Measurements from ENCODE around the gene SF3B4.

DNA sequence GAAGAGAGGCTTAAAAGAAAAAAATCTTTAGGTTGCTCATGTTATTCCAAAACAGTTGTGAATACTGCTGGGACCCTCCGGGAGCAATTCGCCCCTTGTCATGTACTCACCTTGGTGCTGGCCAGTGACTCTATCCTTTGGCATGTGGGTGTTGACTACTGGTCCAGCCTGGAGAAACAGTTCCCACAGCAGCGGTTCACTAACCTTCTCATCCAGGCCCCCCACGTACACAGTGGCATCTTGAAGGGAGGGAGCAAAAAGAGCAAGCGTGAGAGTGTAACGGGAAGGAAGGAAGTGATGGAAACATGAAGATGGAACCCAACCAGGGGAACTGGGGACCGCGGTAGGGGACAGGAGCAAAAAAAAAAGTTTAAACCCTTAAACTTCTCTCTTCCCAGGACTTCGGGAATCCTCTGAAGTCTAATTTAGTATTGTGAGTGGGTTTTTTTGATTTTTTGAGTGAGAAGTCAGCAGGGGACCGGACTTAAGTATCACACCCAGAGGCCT, 494 bp downstream of the SF3B4 start:
- TF ChIP-seq, protein P1, sequence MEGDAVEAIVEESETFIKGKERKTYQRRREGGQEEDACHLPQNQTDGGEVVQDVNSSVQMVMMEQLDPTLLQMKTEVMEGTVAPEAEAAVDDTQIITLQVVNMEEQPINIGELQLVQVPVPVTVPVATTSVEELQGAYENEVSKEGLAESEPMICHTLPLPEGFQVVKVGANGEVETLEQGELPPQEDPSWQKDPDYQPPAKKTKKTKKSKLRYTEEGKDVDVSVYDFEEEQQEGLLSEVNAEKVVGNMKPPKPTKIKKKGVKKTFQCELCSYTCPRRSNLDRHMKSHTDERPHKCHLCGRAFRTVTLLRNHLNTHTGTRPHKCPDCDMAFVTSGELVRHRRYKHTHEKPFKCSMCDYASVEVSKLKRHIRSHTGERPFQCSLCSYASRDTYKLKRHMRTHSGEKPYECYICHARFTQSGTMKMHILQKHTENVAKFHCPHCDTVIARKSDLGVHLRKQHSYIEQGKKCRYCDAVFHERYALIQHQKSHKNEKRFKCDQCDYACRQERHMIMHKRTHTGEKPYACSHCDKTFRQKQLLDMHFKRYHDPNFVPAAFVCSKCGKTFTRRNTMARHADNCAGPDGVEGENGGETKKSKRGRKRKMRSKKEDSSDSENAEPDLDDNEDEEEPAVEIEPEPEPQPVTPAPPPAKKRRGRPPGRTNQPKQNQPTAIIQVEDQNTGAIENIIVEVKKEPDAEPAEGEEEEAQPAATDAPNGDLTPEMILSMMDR (IDR thresholded peaks at IDR 0.05 in 4 of 5, conservative IDR thresholded peaks at IDR 0.05 in 1 of 5) = no peak
- no peak for TF ChIP-seq POLR2A (IDR thresholded peaks at IDR 0.05)

Measured in gastrocnemius medialis (tissue), 4 donors.